ENCODE results near the gene DAND5.

GRCh38 chr19:12965812-12966135, 3.6 kb upstream of the DAND5 start:
- TF ChIP-seq CTCF (IDR thresholded peaks at IDR 0.05) (no peak), POLR2A (IDR thresholded peaks at IDR 0.05) (no peak)
